ENCODE measurements around the gene RELT.

DNA sequence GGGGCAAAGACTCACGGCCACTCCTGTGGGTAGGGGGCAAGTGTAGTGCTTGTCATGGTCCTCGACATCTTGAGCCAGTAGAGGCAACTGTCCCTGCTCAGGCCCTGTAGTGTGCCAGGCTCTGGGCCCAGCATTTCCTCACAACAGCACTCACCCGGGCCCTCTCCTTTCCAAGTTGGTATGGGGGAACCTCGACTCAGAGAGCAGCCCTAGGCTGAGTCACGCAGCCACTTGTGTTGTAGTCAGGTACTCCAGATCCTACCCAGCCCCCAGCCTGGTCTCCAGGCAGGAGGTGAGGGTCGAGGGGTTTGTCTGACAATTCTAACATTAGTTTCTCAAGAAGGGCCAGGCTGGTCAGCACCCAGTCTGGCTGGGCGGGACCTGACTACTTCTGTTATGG is 4.1 kb downstream of the RELT start:
- TF ChIP-seq, protein P1, sequence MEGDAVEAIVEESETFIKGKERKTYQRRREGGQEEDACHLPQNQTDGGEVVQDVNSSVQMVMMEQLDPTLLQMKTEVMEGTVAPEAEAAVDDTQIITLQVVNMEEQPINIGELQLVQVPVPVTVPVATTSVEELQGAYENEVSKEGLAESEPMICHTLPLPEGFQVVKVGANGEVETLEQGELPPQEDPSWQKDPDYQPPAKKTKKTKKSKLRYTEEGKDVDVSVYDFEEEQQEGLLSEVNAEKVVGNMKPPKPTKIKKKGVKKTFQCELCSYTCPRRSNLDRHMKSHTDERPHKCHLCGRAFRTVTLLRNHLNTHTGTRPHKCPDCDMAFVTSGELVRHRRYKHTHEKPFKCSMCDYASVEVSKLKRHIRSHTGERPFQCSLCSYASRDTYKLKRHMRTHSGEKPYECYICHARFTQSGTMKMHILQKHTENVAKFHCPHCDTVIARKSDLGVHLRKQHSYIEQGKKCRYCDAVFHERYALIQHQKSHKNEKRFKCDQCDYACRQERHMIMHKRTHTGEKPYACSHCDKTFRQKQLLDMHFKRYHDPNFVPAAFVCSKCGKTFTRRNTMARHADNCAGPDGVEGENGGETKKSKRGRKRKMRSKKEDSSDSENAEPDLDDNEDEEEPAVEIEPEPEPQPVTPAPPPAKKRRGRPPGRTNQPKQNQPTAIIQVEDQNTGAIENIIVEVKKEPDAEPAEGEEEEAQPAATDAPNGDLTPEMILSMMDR (IDR thresholded peaks at IDR 0.05; ENCODE audit: low read depth, low read length, poor library complexity, severe bottlenecking) = no peak
- no peak for TF ChIP-seq EZH2phosphoT487 (IDR thresholded peaks at IDR 0.05; ENCODE audit: borderline replicate concordance, low read length)

Data from DOHH2 (cell line).